Neural progenitor cell (in vitro differentiated cells): ENCODE data around the gene SHROOM1. TPM values are rescaled to one million over a fixed set of nuclear protein-coding genes. Genes with fewer than 3 reads are reported as not detected.

ENCODE experiments used
- DNase-seq: peaks from one replicate; pipeline ENCODE4 v3.0.0-alpha.2; 2016; ENCODE audit warnings: low spot score
- H2AFZ ChIP-seq: fragments of 200-600 bp; sonication (generic); replicated peaks from 2 replicates; pipeline ENCODE4 v1.6.1; 2016; ENCODE audit warnings: antibody characterized with exemption
- H3F3A ChIP-seq: fragments of 200-600 bp; sonication (generic); 2 replicates; pipeline ENCODE4 v1.6.1; 2016; ENCODE audit warnings: antibody characterized with exemption, low read depth
- H3K27ac ChIP-seq: fragments of 200-600 bp; sonication (generic); 2 replicates; pipeline ENCODE4 v1.5.1; 2016; ENCODE audit warnings: mild to moderate bottlenecking
- H3K27me3 ChIP-seq: fragments of 200-600 bp; sonication (generic); 2 replicates; pipeline ENCODE4 v1.6.1; 2016; ENCODE audit warnings: mild to moderate bottlenecking, moderate library complexity
- H3K36me3 ChIP-seq: fragments of 200-600 bp; sonication (generic); 2 replicates; pipeline ENCODE4 v1.5.1; 2016
- H3K4me1 ChIP-seq: fragments of 200-600 bp; sonication (generic); 2 replicates; pipeline ENCODE4 v1.6.1; 2016; ENCODE audit warnings: mixed run types
- H3K4me2 ChIP-seq: fragments of 200-600 bp; sonication (generic); 2 replicates; pipeline ENCODE4 v1.6.1; 2016
- H3K4me3 ChIP-seq: fragments of 200-600 bp; sonication (generic); 2 replicates; pipeline ENCODE4 v1.5.1; 2016
- H3K79me2 ChIP-seq: fragments of 200-600 bp; sonication (generic); 2 replicates; pipeline ENCODE4 v1.6.1; 2016; ENCODE audit warnings: low read depth
- H3K9ac ChIP-seq: fragments of 200-600 bp; sonication (generic); 2 replicates; pipeline ENCODE4 v1.6.1; 2016
- H3K9me3 ChIP-seq: fragments of 200-600 bp; sonication (generic); 2 replicates; pipeline ENCODE4 v1.5.1; 2016; ENCODE audit warnings: low read depth
- H4K20me1 ChIP-seq: fragments of 200-600 bp; sonication (generic); 2 replicates; pipeline ENCODE4 v1.6.1; 2016; ENCODE audit warnings: low read depth
- H3K27ac Mint-ChIP-seq: 3 replicates; pipeline ENCODE4 v1.8.0; 2021; ENCODE audit warnings: mixed read lengths
- H3K27me3 Mint-ChIP-seq: 2 replicates; pipeline ENCODE4 v1.8.0; 2022; ENCODE audit warnings: low read depth, mild to moderate bottlenecking, inconsistent platforms, moderate library complexity, mixed read lengths; ENCODE audit not compliant: insufficient read depth
- H3K36me3 Mint-ChIP-seq: 3 replicates; pipeline ENCODE4 v1.8.0; 2021; ENCODE audit warnings: mixed read lengths
- H3K4me1 Mint-ChIP-seq: 3 replicates; pipeline ENCODE4 v1.8.0; 2021; ENCODE audit warnings: mixed read lengths
- H3K4me3 Mint-ChIP-seq: 3 replicates; pipeline ENCODE4 v1.8.0; 2021; ENCODE audit warnings: mild to moderate bottlenecking, moderate library complexity, mixed read lengths
- H3K9me3 Mint-ChIP-seq: 3 replicates; pipeline ENCODE4 v1.8.0; 2020; ENCODE audit warnings: mixed read lengths
- EZH2 ChIP-seq: fragments of 200-600 bp; sonication (generic); IDR thresholded peaks from 2 replicates; pipeline ENCODE4 v1.6.1; 2017; ENCODE audit warnings: antibody characterized with exemption, mild to moderate bottlenecking, moderate library complexity
- EZH2phosphoT487 ChIP-seq: fragments of 200-600 bp; sonication (generic); IDR thresholded peaks from 2 replicates; pipeline ENCODE4 v1.6.1; 2017; ENCODE audit warnings: antibody characterized with exemption
- total RNA-seq: library from RNA; depleted of rRNA; stranded (reverse); fragments of >200 nt; gene quantifications from 2 replicates; pipeline ENCODE4 v1.2.3, GENCODE V29; 2015; ENCODE audit warnings: low replicate concordance
- TF ChIP-seq, protein P1 (sequence below): fragments of 200-600 bp; sonication (generic); IDR thresholded peaks from 2 replicates; pipeline ENCODE4 v1.5.1; 2017; ENCODE audit warnings: antibody characterized with exemption, mild to moderate bottlenecking

The SHROOM1 gene
- total RNA-seq, 1 donor from 2014 or later: 0.36 TPM

DNA sequence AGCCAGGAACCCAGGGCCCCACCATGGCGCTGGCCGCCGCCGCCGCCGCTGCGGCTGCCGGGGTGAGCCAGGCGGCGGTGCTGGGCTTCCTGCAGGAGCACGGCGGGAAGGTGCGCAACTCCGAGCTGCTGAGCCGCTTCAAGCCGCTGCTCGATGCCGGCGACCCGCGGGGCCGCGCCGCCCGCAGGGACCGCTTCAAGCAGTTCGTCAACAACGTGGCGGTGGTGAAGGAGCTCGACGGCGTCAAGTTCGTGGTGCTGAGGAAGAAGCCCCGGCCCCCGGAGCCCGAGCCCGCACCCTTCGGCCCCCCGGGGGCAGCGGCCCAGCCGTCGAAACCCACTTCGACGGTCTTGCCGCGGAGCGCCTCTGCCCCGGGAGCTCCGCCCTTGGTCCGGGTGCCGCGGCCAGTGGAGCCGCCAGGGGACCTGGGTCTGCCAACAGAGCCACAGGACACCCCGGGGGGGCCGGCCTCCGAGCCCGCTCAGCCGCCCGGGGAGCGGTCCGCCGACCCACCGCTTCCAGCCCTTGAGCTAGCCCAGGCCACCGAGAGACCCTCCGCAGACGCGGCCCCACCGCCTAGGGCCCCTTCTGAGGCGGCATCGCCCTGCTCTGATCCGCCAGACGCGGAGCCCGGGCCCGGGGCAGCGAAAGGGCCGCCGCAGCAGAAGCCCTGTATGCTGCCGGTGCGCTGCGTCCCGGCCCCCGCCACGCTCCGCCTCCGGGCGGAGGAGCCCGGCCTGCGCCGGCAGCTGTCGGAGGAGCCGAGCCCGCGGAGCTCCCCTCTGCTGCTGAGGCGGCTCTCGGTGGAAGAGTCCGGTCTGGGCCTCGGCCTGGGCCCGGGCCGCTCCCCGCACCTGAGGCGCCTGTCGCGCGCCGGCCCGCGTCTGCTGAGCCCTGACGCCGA, 16.6 kb downstream of the SHROOM1 start:
- Histone ChIP-seq H3F3A (peaks cover 19% of the 10 kb centered on the region), H2AFZ (peak overlapping the region; percentile 66), H3K27me3 (peaks cover 100% of the 10 kb centered on the region), H3K27ac (no peak overlapping the region), H3K79me2 (no peaks in the 10 kb centered on the region), H3K4me2 (peak overlapping the region; percentile 78), H3K9ac (no peak overlapping the region), H3K9me3 (no peaks in the 10 kb centered on the region), H4K20me1 (peaks cover 16% of the 10 kb centered on the region), H3K36me3 (no peaks in the 10 kb centered on the region), H3K4me1 (peaks cover 4% of the 10 kb centered on the region), H3K4me3 (peak overlapping the region; percentile 50)
- peaks cover 2% of the 10 kb centered on the region for H3K36me3 Mint-ChIP-seq
- peaks cover 13% of the 10 kb centered on the region for H3K4me1 Mint-ChIP-seq
- peak; percentile 74 for DNase-seq
- H3K4me3 Mint-ChIP-seq: no peak overlapping the region
- TF ChIP-seq EZH2: peak; percentile 88
- TF ChIP-seq, protein P1, sequence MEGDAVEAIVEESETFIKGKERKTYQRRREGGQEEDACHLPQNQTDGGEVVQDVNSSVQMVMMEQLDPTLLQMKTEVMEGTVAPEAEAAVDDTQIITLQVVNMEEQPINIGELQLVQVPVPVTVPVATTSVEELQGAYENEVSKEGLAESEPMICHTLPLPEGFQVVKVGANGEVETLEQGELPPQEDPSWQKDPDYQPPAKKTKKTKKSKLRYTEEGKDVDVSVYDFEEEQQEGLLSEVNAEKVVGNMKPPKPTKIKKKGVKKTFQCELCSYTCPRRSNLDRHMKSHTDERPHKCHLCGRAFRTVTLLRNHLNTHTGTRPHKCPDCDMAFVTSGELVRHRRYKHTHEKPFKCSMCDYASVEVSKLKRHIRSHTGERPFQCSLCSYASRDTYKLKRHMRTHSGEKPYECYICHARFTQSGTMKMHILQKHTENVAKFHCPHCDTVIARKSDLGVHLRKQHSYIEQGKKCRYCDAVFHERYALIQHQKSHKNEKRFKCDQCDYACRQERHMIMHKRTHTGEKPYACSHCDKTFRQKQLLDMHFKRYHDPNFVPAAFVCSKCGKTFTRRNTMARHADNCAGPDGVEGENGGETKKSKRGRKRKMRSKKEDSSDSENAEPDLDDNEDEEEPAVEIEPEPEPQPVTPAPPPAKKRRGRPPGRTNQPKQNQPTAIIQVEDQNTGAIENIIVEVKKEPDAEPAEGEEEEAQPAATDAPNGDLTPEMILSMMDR: no peak
- peak; percentile 94 for TF ChIP-seq EZH2phosphoT487
- H3K27me3 Mint-ChIP-seq: peaks cover 46% of the 10 kb centered on the region
- H3K27ac Mint-ChIP-seq: no peak overlapping the region
- H3K9me3 Mint-ChIP-seq: peaks cover 5% of the 10 kb centered on the region

DNA sequence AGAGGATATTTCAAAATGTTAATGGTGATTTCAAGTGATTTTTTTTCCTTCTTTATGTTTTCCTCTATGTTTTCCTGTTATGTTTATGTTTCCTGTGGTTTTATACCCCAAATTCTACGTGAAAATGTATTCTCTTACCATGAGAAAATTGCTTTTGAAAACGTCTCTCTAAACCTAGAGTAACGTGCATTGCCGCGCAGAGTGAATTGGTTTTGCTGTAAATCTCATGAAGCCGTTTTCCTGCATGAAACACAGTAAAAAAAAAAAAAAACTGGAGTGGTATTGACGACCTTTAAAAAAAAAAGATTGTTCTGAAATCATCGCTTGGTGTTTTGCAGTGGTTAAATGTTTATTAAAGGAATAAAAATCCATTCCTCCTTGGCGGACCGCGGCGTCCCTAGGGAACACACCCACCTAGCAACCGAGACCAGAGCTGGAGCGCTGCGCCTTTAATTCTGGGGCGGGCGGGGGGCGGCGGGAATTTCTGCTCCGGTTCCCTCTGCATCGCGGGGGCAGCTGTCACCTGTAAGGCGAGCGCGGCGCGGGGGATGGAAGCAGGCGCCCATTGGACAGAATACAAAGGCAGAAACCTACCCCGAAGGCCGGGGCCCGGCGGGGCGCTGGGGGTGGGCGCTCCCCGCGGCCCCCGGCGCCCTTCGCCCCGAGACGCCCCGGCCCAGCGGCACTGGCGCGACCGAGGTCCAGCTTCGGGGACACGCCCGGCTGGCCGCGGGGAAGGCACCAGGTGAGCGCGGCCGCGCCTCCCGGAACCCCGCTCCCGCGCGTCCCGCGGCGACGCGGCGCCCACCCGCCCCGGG, 17.5 kb downstream of the SHROOM1 start, which contains the start of gene SOWAHA:
SOWAHA (plus strand) TSS at position 522 of the 818 bp plus-strand sequence. CDS start 320 bp downstream, outside the sequence.
- peaks cover 2% of the 10 kb centered on the region for H3K36me3 Mint-ChIP-seq
- Histone ChIP-seq H3K9ac (no peak within 1 kb of the TSS), H3K79me2 (no peaks in the 10 kb centered on the region), H3K4me3 (peak within 1 kb of the TSS; percentile 50), H4K20me1 (peaks cover 16% of the 10 kb centered on the region), H3K27me3 (peaks cover 100% of the 10 kb centered on the region), H2AFZ (peak within 1 kb of the TSS; percentile 66), H3F3A (peaks cover 19% of the 10 kb centered on the region), H3K36me3 (no peaks in the 10 kb centered on the region), H3K9me3 (no peaks in the 10 kb centered on the region), H3K4me1 (peaks cover 4% of the 10 kb centered on the region), H3K27ac (no peak within 1 kb of the TSS), H3K4me2 (peak within 1 kb of the TSS; percentile 78)
- DNase-seq: peak; percentile 62
- H3K27me3 Mint-ChIP-seq: peaks cover 51% of the 10 kb centered on the region
- H3K9me3 Mint-ChIP-seq: peaks cover 5% of the 10 kb centered on the region
- TF ChIP-seq EZH2 (peak; percentile 70), EZH2phosphoT487 (no peak)
- TF ChIP-seq, protein P1: no peak
- H3K4me3 Mint-ChIP-seq: peak within 1 kb of the TSS; percentile 84
- peak within 1 kb of the TSS; percentile 1 for H3K27ac Mint-ChIP-seq
- H3K4me1 Mint-ChIP-seq: peaks cover 13% of the 10 kb centered on the region

DNA sequence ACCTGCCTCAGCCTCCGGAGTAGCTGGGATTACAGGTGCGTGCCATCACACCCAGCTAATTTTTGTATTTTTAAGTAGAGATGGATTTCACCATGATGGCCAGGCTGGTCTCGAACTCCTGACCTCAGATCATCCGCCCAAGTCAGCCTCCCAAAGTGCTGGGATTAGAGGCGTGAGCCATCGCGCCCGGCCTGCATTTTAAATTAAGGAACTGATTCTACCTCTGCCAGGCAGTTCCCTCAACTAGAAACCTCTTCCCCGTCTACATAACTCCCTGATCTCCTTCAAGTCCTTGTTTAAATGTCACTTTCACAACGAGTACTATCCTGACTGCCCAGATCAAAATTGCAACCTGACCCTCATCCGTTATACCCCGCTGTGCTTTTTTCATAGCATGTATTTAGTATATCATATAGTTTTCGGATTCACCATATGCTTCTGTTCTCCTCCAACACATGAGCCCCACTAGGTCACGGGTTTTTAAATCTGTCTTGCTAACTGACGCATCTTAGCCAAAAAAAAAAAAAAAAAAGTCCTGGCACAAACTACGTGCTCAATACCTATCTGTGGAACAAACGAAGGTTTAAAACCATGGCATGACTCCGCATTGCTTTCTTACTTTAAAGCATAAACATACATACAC, 18.2 kb downstream of the SHROOM1 start:
- H3K9ac ChIP-seq: no peak overlapping the region
- peaks cover 7% of the 10 kb centered on the region for H3K4me1 ChIP-seq
- no peak for DNase-seq
- no peak overlapping the region for H3K4me3 ChIP-seq
- TF ChIP-seq EZH2phosphoT487 (no peak), EZH2 (peak; percentile 80)
- TF ChIP-seq, protein P1: no peak
- H3K36me3 ChIP-seq: no peaks in the 10 kb centered on the region
- peaks cover 19% of the 10 kb centered on the region for H3F3A ChIP-seq
- no peak overlapping the region for H3K27ac ChIP-seq
- peaks cover 18% of the 10 kb centered on the region for H3K4me1 Mint-ChIP-seq
- peaks cover 5% of the 10 kb centered on the region for H3K9me3 Mint-ChIP-seq
- H3K4me3 Mint-ChIP-seq: peak overlapping the region; percentile 84
- no peak overlapping the region for H2AFZ ChIP-seq
- peaks cover 54% of the 10 kb centered on the region for H3K27me3 Mint-ChIP-seq
- H3K36me3 Mint-ChIP-seq: peaks cover 2% of the 10 kb centered on the region
- H3K9me3 ChIP-seq: no peaks in the 10 kb centered on the region
- peak overlapping the region; percentile 1 for H3K27ac Mint-ChIP-seq
- H3K4me2 ChIP-seq: no peak overlapping the region
- no peaks in the 10 kb centered on the region for H3K79me2 ChIP-seq
- H3K27me3 ChIP-seq: peaks cover 93% of the 10 kb centered on the region
- peaks cover 16% of the 10 kb centered on the region for H4K20me1 ChIP-seq
